Activated T-cell treated with anti-CD3 and anti-CD28 coated beads, Interleukin-2, amount 50 U/mL, for 72 hours (primary cell): ENCODE data around the gene MYO10. TPM values are rescaled to one million over a fixed set of nuclear protein-coding genes. Genes with fewer than 3 reads are reported as not detected.
"Not testable (repeated sequence)": the region's sequence is repeated elsewhere in the genome, so short reads cannot be mapped to it uniquely, and the experiment has no call there.

ENCODE experiments used
- ATAC-seq, 2 donors: fragments of 150-1000 bp; cut with Tn5 transposase; replicated peaks in 1 of 2; 2 replicates each; pipeline ENCODE4 v1.10.0; 2021; ENCODE audit warnings: moderate library complexity in 2 of 2, mild to moderate bottlenecking in 1 of 2
- DNase-seq, 2 donors: peaks; one replicate each; pipeline ENCODE4 v3.0.0; 2021 to 2022; ENCODE audit warnings: mixed read lengths in 1 of 2
- H3K27ac Mint-ChIP-seq: one replicate; pipeline ENCODE4 v1.8.0; 2022; ENCODE audit warnings: mild to moderate bottlenecking, moderate library complexity, mixed read lengths
- H3K27me3 Mint-ChIP-seq: one replicate; pipeline ENCODE4 v1.8.0; 2022; ENCODE audit warnings: low read depth, mixed read lengths
- H3K36me3 Mint-ChIP-seq, 2 donors: one replicate each; pipeline ENCODE4 v1.8.0; 2022; ENCODE audit warnings: mixed read lengths in 2 of 2, mild to moderate bottlenecking in 1 of 2; ENCODE audit not compliant: insufficient read depth in 2 of 2
- H3K4me1 Mint-ChIP-seq: one replicate; pipeline ENCODE4 v1.8.0; 2022; ENCODE audit warnings: low read depth, mixed read lengths
- H3K4me3 Mint-ChIP-seq, 2 donors: one replicate each; pipeline ENCODE4 v1.8.0; 2022; ENCODE audit warnings: mild to moderate bottlenecking in 2 of 2, mixed read lengths in 2 of 2, moderate library complexity in 2 of 2
- H3K9me3 Mint-ChIP-seq, 2 donors: one replicate each; pipeline ENCODE4 v1.8.0; 2022; ENCODE audit warnings: mixed read lengths in 2 of 2
- total RNA-seq, 2 donors: library from RNA; stranded (reverse); gene quantifications; one replicate each; pipeline ENCODE4 v1.2.3, GENCODE V29; 2022

The MYO10 gene
- total RNA-seq, 2 donors from 2014 or later = 0.43 to 0.97 TPM

DNA sequence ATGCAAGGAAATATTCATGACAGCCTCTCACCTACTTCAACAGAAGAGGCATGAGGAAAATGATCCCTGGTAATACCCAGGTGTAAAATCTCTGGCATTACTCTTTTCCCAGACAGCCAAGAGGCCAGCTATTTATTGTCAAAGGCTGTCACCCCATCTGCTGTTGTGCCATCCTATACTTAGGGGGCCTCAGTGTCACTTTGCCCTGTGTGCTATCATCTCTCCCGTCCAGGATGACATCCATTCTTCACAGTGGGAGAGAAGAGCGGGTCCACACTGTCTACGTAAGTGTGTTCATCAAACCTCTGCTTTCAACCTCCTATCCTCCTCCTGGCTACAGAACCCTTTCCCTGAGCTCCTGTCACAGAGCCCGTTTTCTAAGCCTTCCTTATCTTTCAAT lies 82.6 kb downstream of the MYO10 start:
- no peak for ATAC-seq
- Mint-ChIP-seq H3K36me3 (no peaks in the 10 kb centered on the region), H3K4me3 (no peak overlapping the region), H3K9me3 (no peaks in the 10 kb centered on the region), H3K27ac (no peak overlapping the region), H3K4me1 (no peaks in the 10 kb centered on the region), H3K27me3 (no peaks in the 10 kb centered on the region)
- no peak for DNase-seq

DNA sequence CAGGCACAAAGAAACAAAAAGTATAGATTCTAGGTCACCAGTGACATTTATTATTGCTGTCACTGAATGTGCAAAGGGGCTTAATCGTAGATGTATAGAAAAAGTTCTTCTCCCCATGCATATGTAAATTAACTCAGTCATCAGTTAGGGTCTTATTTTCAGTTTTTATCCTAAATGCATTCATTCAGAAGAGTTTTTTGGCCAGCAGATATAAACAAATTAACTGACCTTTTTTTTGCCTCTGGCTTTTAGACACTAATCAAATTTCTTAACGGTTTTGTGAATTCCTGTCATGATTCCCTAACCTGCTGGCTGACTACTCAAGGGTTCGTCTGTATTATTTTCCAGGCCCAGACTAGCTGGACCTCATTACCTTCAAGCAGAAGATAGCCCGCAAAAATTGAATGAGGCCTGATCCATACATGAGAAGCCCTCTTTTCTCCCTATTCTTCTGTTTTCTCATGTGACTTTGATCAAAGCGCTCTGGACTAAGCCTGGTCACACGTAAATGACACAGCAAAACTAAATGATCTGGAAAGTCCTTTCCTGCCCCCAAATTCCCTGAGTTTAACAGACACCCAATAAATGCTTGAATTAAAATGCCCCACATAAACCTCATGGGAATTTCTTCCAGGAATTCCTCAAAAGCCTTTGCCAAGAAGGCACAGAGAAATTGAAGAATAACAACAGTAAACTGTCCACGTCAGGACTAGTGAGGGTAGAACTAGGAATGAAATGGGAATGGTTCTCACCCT lies 83.7 kb downstream of the MYO10 start:
- Mint-ChIP-seq H3K27ac (no peak overlapping the region), H3K9me3 (no peaks in the 10 kb centered on the region), H3K4me3 (no peak overlapping the region), H3K36me3 (no peaks in the 10 kb centered on the region), H3K4me1 (no peaks in the 10 kb centered on the region), H3K27me3 (no peaks in the 10 kb centered on the region)
- ATAC-seq (no peak), DNase-seq (no peak)

DNA sequence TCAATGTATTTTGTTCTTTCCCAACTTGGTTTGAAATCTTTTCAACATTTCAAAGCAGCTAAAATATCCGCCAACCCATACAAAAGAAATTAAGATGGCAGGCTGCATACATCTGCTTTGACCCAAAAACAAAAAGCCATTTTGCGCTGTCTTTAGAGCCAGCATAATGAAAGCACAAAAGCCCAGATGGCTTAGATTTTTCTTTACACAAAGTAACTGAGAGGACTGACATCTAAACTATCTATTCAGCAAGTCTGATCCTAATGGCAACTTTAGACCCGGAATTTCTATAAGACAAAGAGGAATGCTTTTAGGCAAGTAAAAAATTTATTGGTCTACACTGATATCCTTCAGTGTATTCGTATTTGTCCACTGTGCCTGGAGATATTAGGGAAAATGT lies 86.3 kb downstream of the MYO10 start:
- no peak for ATAC-seq
- H3K4me3 Mint-ChIP-seq = no peak overlapping the region
- H3K36me3 Mint-ChIP-seq = no peaks in the 10 kb centered on the region
- no peaks in the 10 kb centered on the region for H3K9me3 Mint-ChIP-seq
- DNase-seq = no peak
- H3K27me3 Mint-ChIP-seq = no peaks in the 10 kb centered on the region
- no peaks in the 10 kb centered on the region for H3K4me1 Mint-ChIP-seq
- H3K27ac Mint-ChIP-seq = no peak overlapping the region

DNA sequence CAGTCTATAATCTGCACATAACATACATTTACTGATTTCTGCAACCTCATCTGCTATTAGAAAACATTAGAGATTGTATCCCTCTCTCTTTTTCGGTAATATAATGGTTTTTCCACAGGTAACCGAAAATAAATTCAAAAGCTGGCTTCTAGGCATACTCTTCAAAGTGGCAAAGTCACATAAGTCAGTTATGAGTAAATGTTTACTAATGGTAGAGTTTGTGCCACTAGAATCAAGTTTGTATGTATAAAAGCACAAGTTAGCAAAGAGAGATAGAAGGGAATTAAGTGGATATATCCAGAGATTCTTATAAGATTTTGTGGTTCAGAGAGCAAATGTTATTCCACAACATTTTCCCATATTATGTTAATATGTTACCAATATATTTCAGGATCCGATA lies 86.9 kb downstream of the MYO10 start:
- DNase-seq = no peak
- Mint-ChIP-seq H3K27me3 (no peaks in the 10 kb centered on the region), H3K36me3 (no peaks in the 10 kb centered on the region), H3K4me3 (no peak overlapping the region), H3K9me3 (no peaks in the 10 kb centered on the region), H3K4me1 (no peaks in the 10 kb centered on the region), H3K27ac (no peak overlapping the region)
- ATAC-seq = no peak

DNA sequence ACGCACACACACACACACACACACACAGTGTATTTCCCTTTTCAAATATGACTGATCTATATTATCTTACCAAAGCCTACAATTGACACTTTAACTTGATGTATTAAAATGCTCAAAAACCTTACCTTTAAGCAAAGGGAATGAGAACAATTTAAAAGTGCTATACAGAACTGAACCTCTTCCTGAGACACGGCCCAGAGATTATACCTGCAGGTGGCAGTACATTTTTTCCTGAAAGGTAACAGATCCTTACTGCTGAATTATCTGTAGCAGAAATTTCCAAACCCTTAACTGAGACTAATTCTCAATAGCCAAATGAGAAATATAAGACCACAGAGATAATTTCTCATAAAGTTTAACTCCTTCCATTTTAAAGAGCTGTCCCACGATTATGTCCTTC lies 91.1 kb downstream of the MYO10 start:
- Mint-ChIP-seq H3K27me3 (peaks cover 16% of the 10 kb centered on the region), H3K4me3 (no peak overlapping the region), H3K27ac (no peak overlapping the region), H3K9me3 (no peaks in the 10 kb centered on the region), H3K36me3 (no peaks in the 10 kb centered on the region), H3K4me1 (no peaks in the 10 kb centered on the region)
- no peak for DNase-seq
- no peak for ATAC-seq

DNA sequence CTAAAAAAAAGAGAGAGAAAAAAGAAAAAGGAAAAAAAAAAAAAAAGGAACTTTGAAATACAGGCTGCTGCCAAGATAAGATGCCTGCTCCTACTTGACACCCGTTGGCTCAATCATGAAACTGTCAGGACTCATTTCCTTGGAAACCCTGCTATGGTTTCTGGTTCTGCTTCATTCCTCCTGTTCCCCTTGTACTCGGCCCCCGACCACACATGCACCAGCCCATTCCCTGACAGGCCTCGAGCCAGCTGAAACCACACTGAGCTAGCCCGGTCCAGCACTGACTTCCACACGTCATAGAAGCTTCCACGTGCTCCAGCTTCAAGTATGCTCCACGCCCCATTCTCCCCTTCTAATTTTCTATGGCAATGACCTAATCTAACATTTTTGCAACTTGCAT lies 93.2 kb downstream of the MYO10 start:
- Mint-ChIP-seq H3K27me3 (peaks cover 18% of the 10 kb centered on the region), H3K27ac (no peak overlapping the region), H3K36me3 (no peaks in the 10 kb centered on the region), H3K9me3 (no peaks in the 10 kb centered on the region), H3K4me3 (no peak overlapping the region), H3K4me1 (no peaks in the 10 kb centered on the region)
- ATAC-seq (no peak), DNase-seq (no peak)

DNA sequence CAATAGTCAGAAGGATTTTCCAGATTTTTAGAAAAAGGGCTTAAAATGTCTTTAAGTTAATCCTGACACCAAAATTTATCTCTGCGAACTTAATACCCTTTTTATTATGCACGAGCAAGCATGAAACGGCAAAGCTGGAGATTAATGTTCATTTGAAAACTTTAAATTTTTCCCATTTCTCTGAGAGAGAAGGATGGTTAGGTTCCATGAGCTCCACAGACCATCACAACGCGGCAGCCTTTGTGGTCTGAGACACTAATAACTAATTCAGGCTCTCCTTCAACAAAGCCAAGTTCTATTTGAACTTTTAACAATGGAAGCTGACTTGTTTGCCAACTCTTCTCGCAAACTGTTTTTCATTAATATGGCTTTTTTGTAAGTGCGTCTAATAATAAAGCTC lies 94.7 kb downstream of the MYO10 start:
- Mint-ChIP-seq H3K36me3 (no peaks in the 10 kb centered on the region), H3K4me3 (no peak overlapping the region), H3K27ac (no peak overlapping the region), H3K27me3 (peaks cover 18% of the 10 kb centered on the region), H3K9me3 (no peaks in the 10 kb centered on the region), H3K4me1 (no peaks in the 10 kb centered on the region)
- DNase-seq = no peak
- no peak for ATAC-seq

DNA sequence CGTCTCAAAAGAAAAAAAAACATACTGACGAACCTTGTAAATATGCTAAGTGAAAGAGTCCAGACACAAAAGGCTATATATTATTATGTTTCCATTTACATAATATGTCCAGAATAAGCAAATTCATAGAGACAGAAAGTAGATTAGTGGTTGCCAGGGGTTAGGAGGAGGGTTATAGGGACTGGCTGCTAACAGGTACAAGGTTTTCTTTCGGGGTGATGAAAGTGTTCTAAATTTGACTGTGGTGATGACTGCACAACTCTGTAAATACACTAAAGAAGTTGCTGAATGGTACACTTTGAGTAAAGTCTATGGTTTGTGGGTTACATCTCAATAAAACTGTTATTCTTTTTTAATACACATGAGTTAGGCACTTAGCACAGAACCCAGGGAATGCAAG lies 98.8 kb downstream of the MYO10 start:
- no peak for ATAC-seq
- Mint-ChIP-seq H3K36me3 (no peaks in the 10 kb centered on the region), H3K27me3 (peaks cover 15% of the 10 kb centered on the region), H3K27ac (no peak overlapping the region), H3K4me1 (no peaks in the 10 kb centered on the region), H3K9me3 (no peaks in the 10 kb centered on the region), H3K4me3 (no peak overlapping the region)
- no peak for DNase-seq

DNA sequence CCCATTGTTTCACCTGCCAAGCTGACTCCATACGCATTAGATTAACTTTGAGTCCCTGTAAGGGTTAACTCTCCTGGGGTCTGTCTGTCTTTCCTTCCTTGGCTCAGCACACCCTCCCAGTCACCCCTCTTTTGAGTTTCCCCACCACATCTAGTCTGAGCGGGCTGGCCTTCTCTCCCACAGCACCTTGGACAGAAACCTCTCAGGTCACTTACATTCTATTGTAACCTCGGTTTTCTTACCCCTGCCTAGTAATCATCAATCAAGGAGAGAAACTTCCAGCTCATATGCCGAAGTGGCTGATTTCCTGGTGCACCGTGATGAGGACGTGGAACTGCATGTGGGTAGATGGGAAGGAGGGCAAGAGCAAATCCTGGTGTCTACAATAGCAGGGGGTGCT lies 102.1 kb downstream of the MYO10 start:
- ATAC-seq (no peak), DNase-seq (no peak)
- Mint-ChIP-seq H3K9me3 (peaks cover 0 to 2% of the 10 kb centered on the region in 2 donors), H3K27ac (no peak overlapping the region), H3K4me1 (no peaks in the 10 kb centered on the region), H3K27me3 (peaks cover 6% of the 10 kb centered on the region), H3K4me3 (no peak overlapping the region), H3K36me3 (no peaks in the 10 kb centered on the region)

DNA sequence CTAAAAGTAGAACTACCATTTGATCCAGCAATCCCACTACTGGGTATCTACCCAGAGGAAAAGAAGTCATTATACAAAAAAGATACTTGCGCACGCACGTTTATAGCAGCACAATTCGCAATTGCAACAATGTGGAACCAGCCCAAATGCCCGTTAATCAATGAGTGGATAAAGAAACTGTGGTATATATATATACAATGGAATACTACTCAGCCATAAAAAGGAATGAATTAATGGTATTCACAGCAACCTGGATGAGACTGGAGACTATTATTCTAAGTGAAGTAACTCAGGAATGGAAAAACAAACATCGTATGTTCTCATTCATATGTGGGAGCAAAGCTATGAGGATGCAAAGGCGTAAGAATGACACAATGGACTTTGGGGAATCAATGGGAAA lies 104.8 kb downstream of the MYO10 start:
- H3K4me1 Mint-ChIP-seq, H3K27ac Mint-ChIP-seq, H3K27me3 Mint-ChIP-seq, H3K4me3 Mint-ChIP-seq, H3K9me3 Mint-ChIP-seq, DNase-seq, ATAC-seq, H3K36me3 Mint-ChIP-seq: not testable (repeated sequence)

DNA sequence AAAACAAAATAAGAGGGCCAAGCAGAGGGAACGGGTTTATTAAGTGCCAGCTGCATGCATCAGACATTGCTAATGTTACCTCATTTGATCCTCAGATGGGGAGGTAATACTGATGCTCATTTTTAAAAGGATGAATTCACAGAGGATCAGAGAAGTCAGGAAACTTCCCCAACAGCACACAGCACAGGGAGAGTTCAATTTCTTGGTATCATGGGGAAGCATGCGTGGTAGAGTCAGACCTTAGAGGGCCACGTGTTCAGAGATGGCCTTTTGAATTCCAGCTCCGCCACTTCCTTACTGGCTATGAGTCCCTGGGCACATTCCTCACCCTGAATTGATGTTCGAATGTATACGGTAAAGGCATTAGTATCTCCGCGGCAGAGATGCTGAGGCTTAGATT lies 108.3 kb downstream of the MYO10 start:
- DNase-seq (no peak), ATAC-seq (no peak)
- H3K9me3 Mint-ChIP-seq = peaks cover 0 to 2% of the 10 kb centered on the region in 2 donors
- no peaks in the 10 kb centered on the region for H3K4me1 Mint-ChIP-seq
- H3K36me3 Mint-ChIP-seq = no peaks in the 10 kb centered on the region
- H3K27ac Mint-ChIP-seq = no peak overlapping the region
- no peak overlapping the region for H3K4me3 Mint-ChIP-seq
- peaks cover 3% of the 10 kb centered on the region for H3K27me3 Mint-ChIP-seq

DNA sequence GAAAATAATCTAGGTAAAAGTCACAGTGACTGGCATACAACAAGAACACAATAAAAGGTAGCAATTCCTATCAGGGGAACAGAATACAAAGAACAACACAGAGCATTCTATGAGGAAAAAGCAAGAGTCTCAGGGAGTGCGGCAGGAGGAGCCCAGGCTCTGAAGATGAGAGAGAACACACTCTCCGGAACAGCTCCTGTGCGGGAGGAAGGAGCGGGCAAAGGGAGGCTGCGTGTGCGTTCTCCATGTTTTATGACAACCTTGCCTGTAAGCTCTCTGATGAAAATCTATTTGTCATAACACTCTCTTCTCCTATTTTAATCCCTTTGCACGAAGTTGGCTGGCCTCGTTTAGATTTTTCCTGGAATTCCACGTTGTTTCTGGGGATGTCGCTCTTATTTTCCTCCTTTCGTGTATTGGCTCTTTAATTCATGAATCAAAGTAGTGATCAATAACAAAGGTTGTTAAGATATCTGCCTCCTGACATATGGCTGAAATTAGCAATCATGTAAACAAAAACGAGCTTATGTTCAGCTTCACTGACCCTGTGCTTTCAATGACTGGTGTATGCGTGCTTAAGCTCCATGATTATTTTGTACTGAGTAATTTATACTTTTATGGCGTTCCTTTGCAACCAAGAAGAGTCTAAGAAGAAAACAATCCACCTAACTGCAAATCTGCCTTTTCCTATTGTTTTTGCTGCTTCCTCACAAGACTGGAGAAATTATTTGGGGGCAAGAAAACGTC lies 109.5 kb downstream of the MYO10 start:
- H3K9me3 Mint-ChIP-seq = peaks cover 0 to 2% of the 10 kb centered on the region in 2 donors

DNA sequence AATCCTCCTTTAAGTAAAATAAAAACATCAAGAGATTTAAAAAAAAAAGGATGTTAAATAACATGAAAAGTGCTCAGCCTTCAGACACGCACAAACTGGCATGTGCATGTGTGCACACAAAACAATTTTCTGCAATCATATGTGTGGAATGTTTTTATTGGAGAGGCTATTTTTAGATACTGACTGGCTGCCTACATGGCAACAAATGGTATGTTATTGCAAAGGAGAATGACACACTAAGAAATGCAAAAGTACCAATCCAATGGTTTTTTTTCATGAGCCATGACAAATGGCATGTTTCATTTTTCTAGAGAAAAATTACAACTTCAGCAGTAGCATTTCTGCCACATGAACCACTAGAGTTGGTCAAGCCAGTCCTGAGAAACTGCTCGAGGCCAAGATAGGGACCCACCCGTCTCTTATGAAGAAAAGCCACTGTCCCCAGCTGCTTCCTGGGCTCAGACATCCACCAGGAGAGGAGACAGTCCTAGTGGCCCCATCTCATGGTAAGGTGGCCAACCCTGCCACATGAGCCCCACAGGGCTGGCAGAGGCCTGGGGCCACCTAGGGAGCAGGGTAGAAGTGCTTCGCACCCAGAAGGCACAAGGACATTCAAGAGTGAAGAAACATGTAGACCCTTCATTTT lies 116.4 kb downstream of the MYO10 start:
- no peaks in the 10 kb centered on the region for H3K27me3 Mint-ChIP-seq
- no peaks in the 10 kb centered on the region for H3K36me3 Mint-ChIP-seq
- DNase-seq (no peak), ATAC-seq (no peak)
- H3K9me3 Mint-ChIP-seq = no peaks in the 10 kb centered on the region
- H3K27ac Mint-ChIP-seq = no peak overlapping the region
- no peak overlapping the region for H3K4me3 Mint-ChIP-seq
- H3K4me1 Mint-ChIP-seq = no peaks in the 10 kb centered on the region

More for the DNA sequence above, 109.5 kb downstream of the MYO10 start:
- no peaks in the 10 kb centered on the region for H3K27me3 Mint-ChIP-seq
- H3K4me1 Mint-ChIP-seq = no peaks in the 10 kb centered on the region
- DNase-seq (no peak), ATAC-seq (no peak)
- H3K4me3 Mint-ChIP-seq = no peak overlapping the region
- H3K36me3 Mint-ChIP-seq = no peaks in the 10 kb centered on the region
- H3K27ac Mint-ChIP-seq = no peak overlapping the region
